ENCODE data around the gene TAS2R13. TPM values are rescaled to one million over a fixed set of nuclear protein-coding genes. Genes with fewer than 3 reads are reported as not detected.

The TAS2R13 gene
- polyA plus RNA-seq, 1 experiment = 0.16 TPM

DNA sequence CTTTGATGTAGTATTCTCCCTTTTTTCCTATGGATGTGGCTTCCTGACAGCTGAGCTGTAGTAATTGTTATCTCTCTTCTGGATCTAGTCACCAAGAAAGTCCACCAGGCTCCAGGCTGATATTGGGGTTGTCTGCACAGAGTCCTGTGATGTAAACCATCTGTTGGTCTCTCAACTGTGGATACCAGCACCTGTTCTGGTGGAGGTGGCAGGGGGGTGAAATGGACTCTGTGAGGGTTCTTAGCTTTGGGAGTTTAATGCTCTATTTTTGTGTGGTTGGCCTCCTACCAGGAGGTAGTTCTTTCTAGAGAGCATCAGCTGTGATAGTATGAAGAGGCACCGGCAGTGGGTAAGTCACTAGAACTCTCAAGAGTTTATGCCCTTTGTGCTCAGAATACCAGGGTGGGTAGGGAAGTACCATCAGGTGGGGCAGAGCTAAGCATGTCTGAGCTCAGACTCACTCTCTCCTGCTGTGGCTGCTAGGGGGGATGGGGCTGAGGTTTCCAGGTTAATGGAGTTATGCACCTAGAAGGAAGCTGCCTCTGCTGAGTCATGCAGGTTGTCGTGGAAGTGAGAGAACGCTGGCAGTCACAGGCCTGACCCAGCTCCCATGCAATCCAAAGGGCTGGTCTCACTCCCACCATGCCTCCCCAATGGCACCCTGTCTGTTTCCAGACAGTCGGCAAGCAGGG lies 32.7 kb upstream of the TAS2R13 start:
- ChIA-PET CTCF (no interaction called here), POLR2A (no interaction called here)
- DNase-seq (ENCODE audit: low read depth, low spot score) = no peak
- TF ChIP-seq, protein P1, sequence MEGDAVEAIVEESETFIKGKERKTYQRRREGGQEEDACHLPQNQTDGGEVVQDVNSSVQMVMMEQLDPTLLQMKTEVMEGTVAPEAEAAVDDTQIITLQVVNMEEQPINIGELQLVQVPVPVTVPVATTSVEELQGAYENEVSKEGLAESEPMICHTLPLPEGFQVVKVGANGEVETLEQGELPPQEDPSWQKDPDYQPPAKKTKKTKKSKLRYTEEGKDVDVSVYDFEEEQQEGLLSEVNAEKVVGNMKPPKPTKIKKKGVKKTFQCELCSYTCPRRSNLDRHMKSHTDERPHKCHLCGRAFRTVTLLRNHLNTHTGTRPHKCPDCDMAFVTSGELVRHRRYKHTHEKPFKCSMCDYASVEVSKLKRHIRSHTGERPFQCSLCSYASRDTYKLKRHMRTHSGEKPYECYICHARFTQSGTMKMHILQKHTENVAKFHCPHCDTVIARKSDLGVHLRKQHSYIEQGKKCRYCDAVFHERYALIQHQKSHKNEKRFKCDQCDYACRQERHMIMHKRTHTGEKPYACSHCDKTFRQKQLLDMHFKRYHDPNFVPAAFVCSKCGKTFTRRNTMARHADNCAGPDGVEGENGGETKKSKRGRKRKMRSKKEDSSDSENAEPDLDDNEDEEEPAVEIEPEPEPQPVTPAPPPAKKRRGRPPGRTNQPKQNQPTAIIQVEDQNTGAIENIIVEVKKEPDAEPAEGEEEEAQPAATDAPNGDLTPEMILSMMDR (IDR thresholded peaks at IDR 0.05; ENCODE audit: low read depth, low read length) = no peak
- H3K27me3 ChIP-seq (ENCODE audit: control insufficient read depth, insufficient read depth, low read length) = no peaks in the 10 kb centered on the region
- no peaks in the 10 kb centered on the region for H3K9me3 ChIP-seq (ENCODE audit: control insufficient read depth, insufficient read depth, low read length)
- H3K27ac ChIP-seq (ENCODE audit: low read depth, low read length) = no peak overlapping the region
- no peak overlapping the region for H3K4me3 ChIP-seq (ENCODE audit: low read depth, low read length)

DNA sequence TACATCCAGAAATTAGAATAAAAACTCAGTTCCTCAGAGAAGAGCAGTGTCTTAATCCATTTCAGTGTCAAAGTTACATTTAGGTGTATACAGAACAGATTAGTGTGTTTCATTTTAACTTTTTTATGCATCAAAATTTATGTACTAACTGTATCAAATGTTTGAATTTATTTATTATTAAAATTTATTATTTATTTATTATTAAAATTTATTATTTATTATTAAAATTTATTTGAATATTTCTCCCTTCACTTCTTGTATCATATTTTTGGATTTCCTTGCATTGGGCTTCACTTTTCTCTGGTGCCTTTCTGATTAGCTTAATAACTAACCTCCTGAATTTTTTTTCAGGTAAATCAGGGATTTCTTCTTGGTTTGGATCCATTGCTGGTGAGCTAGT lies 32.0 kb upstream of the TAS2R13 start:
- Histone ChIP-seq H3K27me3 (ENCODE audit: control insufficient read depth, insufficient read depth, low read length) (no peaks in the 10 kb centered on the region), H3K27ac (ENCODE audit: low read depth, low read length) (no peak overlapping the region), H3K9me3 (ENCODE audit: control insufficient read depth, insufficient read depth, low read length) (no peaks in the 10 kb centered on the region), H3K4me3 (ENCODE audit: low read depth, low read length) (no peak overlapping the region)
- DNase-seq (ENCODE audit: low read depth, low spot score) = no peak
- ChIA-PET CTCF (no interaction called here), POLR2A (no interaction called here)
- TF ChIP-seq, protein P1 (IDR thresholded peaks at IDR 0.05; ENCODE audit: low read depth, low read length) = no peak

GRCh38 chr12:10940389-10940788 lies 31.0 kb upstream of the TAS2R13 start:
- Histone ChIP-seq H3K4me3 (ENCODE audit: low read depth, low read length) (no peak overlapping the region), H3K27ac (ENCODE audit: low read depth, low read length) (no peak overlapping the region), H3K9me3 (ENCODE audit: control insufficient read depth, insufficient read depth, low read length) (no peaks in the 10 kb centered on the region), H3K27me3 (ENCODE audit: control insufficient read depth, insufficient read depth, low read length) (no peaks in the 10 kb centered on the region)
- DNase-seq (ENCODE audit: low read depth, low spot score) = peak; percentile 39
- POLR2A ChIA-PET = no interaction called here
- TF ChIP-seq, protein P1 (IDR thresholded peaks at IDR 0.05; ENCODE audit: low read depth, low read length) = no peak
- CTCF ChIA-PET = no interaction called here

GRCh38 chr12:10939163-10939562 lies 29.8 kb upstream of the TAS2R13 start, which contains the start of gene TAS2R14:
Gene TAS2R14, minus strand, starts transcription at chr12:10939263. Its CDS starts 56 bp downstream, at chr12:10939207.
- TF ChIP-seq, protein P1 (IDR thresholded peaks at IDR 0.05; ENCODE audit: low read depth, low read length) = no peak
- Histone ChIP-seq H3K27me3 (ENCODE audit: control insufficient read depth, insufficient read depth, low read length) (no peaks in the 10 kb centered on the region), H3K9me3 (ENCODE audit: control insufficient read depth, insufficient read depth, low read length) (no peaks in the 10 kb centered on the region), H3K27ac (ENCODE audit: low read depth, low read length) (no peak within 1 kb of the TSS), H3K4me3 (ENCODE audit: low read depth, low read length) (no peak within 1 kb of the TSS)
- DNase-seq (ENCODE audit: low read depth, low spot score) = no peak
- ChIA-PET POLR2A (no interaction called here), CTCF (interaction anchor here (0.6 kb wide), 1 partner anchor 1099 kb away, joined by 5 read pairs; no protein-coding TSS in a partner anchor)

GRCh38 chr12:10936506-10936905 lies 27.1 kb upstream of the TAS2R13 start:
- H3K27ac ChIP-seq (ENCODE audit: low read depth, low read length) = no peak overlapping the region
- POLR2A ChIA-PET = no interaction called here
- no peak for DNase-seq (ENCODE audit: low read depth, low spot score)
- no peaks in the 10 kb centered on the region for H3K9me3 ChIP-seq (ENCODE audit: control insufficient read depth, insufficient read depth, low read length)
- CTCF ChIA-PET = no interaction called here
- TF ChIP-seq, protein P1 (IDR thresholded peaks at IDR 0.05; ENCODE audit: low read depth, low read length) = no peak
- H3K4me3 ChIP-seq (ENCODE audit: low read depth, low read length) = no peak overlapping the region
- H3K27me3 ChIP-seq (ENCODE audit: control insufficient read depth, insufficient read depth, low read length) = no peaks in the 10 kb centered on the region
